Measurements from ENCODE around the gene SYT17.
A peak's percentile ranks its signal among the peaks of the same experiment; 100 is the strongest.

The SYT17 gene

GRCh38 chr16:19215705-19216104, 47.7 kb downstream of the SYT17 start:
- no peak for DNase-seq (ENCODE audit: low spot score)

DNA sequence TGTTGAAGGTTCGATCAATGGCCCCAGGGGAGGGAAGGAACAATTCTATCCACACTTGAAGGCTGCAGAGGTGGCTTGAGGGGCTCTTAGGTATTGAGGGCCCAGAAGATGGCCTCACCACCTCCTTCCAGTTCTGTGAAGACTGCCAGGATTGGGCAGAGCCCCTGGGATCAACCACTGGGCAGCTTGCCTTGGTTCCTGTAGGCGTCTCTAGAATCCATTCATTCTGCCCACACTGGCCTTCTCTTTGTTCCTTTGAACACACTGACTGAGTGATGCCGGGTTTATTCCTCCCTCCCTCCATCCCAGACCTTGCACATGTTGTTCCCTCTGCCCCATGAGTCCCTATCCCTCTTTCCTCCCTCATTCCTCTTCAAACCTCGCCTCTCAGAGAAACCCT, 50.5 kb downstream of the SYT17 start:
- no peak for FAIRE-seq
- no peak for DNase-seq (ENCODE audit: low spot score)

More at GRCh38 chr16:19215705-19216104, 47.7 kb downstream of the SYT17 start:
- no peak for FAIRE-seq

DNA sequence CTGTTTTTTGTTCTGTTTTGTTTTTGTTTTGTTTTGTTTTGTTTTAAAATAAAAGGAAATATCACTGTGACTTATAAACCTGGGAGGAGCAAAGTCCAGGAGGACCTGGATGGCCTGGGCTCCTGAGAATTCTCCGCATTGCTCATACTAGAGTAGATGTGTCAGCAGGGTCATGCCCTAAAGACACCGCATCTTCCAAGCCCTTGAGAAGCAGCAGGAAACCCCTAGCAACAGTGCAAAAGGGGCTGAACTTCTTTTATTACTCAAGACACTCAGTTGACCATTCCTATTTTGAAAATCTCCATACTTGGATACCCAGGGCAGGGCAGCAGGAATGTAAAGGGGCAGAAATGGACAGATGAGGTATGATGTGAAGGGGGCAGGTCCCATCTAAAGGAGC, 51.8 kb downstream of the SYT17 start:
- FAIRE-seq (no peak), DNase-seq (ENCODE audit: low spot score) (no peak)

GRCh38 chr16:19223235-19224170, 55.5 kb downstream of the SYT17 start:
- peak; percentile 23 for DNase-seq (ENCODE audit: low spot score)
- FAIRE-seq: no peak

DNA sequence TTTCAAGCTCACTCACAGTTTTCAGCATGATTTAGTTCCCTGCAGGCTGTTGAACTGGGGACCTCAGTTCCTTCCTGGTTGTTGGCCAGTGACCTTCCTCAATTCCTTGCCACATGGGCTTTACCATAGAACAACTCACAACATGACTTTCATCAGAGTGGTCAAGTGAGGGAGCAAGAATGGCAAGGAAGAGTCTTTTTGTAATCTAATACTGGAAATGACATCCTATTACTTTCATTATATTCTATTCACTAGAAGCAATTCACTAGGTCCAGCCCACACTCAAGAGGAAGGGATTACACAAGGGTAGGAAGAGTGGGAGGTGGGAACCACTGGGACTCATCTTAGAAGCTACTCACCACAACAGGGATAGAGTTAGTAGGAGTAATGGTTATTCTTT, 57.6 kb downstream of the SYT17 start:
- DNase-seq (ENCODE audit: low spot score): no peak

DNA sequence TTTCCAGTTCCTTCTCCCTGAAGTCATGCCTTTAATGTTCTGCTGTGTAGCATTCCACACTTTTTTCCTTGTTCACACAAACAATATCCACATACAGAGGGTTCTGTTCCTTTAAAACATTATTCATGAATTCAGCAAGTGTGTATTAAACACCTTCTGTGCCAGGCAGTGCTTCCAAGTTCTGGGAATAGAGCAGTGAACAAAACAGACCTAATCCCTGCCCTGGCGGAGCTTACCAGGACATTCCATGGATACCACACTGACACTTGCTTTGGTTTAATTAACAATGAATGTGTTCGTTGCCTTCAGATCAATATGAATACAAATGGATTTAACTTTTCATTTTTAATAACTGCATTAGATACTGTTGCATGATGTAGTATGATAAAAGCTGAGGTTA, 59.6 kb downstream of the SYT17 start:
- no peak for FAIRE-seq

More for the DNA sequence above, 57.6 kb downstream of the SYT17 start:
- FAIRE-seq: no peak

DNA sequence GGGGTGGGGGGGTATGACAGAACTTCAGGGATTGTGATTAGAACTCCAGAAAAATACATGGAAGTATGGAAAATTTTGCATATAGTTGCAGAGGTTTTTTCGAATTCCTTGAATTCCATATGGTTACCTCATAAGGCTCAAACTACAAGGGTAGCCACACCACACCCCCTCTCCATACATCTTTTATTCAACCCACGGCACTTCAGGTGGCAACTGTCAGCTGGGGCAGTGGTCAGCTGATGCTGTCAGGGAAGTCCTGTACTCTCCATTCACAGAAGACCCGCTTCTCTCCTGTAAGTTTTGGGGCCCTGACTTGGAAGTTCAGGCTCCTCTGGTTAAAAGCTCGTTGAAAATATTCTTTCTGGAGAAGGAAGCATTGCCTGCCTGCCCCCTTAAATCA, 60.0 kb downstream of the SYT17 start:
- DNase-seq (ENCODE audit: low spot score): no peak
- no peak for FAIRE-seq

More for the DNA sequence above, 59.6 kb downstream of the SYT17 start:
- DNase-seq (ENCODE audit: low spot score): no peak

DNA sequence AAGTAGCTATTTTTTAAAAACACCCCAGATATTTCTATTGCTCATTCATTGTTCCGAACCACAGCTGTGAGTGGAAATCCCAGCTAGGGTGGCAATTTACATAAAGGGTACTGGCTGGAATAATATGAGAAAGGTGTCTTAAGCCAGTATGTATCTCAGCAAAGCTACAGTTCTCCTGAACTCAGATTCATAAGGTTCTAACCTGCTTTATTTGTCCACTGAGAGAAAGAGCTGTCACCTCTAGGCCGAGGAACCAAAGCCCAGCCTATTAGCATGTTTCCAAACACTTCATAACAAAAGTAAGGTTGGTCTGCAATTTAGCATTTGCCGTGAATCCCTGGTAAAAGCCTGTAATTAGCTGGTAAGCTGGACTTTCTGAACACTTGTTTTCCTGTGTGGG, 60.5 kb downstream of the SYT17 start:
- FAIRE-seq: no peak

DNA sequence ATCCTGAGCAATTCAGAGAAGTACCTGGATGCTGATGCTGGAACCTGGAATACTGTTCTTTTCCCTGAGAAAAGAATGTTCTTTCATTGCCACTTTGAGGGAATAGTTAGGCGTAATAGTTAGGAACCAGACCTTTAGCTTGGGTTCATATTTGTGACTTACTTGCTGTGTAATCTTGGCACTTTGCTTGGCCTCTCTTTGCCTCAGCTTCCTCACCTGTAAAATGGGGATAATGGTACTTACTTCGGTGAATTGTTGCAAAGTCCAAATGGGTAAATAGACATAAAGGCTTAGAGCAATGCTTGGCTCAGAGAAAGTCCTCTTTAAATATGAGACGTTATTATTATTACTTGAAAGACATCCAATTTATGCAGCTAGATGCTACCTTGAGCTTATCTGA, 62.5 kb downstream of the SYT17 start:
- no peak for DNase-seq (ENCODE audit: low spot score)
- no peak for FAIRE-seq

More for the DNA sequence above, 60.5 kb downstream of the SYT17 start:
- DNase-seq (ENCODE audit: low spot score): no peak

GRCh38 chr16:19231881-19232280, 63.8 kb downstream of the SYT17 start:
- FAIRE-seq: no peak

GRCh38 chr16:19232988-19233387, 64.9 kb downstream of the SYT17 start:
- DNase-seq (ENCODE audit: low spot score): no peak
- no peak for FAIRE-seq

More at GRCh38 chr16:19231881-19232280, 63.8 kb downstream of the SYT17 start:
- DNase-seq (ENCODE audit: low spot score): no peak

GRCh38 chr16:19235478-19235877, 67.4 kb downstream of the SYT17 start:
- FAIRE-seq: no peak
- DNase-seq (ENCODE audit: low spot score): no peak

DNA sequence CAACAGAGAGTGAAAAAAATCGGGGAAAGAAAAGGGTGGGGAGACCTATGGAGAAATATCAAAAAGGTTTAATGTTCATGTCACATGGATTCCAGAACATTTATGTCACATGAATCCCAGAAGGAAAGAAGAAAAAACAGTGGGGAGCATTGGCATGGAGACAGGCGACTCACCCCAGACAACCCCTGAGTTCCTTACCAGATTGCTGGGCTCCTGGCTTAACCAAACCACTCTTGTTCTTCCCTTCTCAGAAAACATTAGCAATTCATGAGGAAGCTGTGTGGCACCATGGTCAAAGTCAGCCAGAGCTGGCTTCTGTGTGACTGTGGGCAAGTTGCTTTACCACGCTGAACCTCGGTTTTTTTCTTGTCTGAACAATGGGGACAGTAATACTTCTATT, 67.8 kb downstream of the SYT17 start:
- FAIRE-seq: no peak
- DNase-seq (ENCODE audit: low spot score): no peak

DNA sequence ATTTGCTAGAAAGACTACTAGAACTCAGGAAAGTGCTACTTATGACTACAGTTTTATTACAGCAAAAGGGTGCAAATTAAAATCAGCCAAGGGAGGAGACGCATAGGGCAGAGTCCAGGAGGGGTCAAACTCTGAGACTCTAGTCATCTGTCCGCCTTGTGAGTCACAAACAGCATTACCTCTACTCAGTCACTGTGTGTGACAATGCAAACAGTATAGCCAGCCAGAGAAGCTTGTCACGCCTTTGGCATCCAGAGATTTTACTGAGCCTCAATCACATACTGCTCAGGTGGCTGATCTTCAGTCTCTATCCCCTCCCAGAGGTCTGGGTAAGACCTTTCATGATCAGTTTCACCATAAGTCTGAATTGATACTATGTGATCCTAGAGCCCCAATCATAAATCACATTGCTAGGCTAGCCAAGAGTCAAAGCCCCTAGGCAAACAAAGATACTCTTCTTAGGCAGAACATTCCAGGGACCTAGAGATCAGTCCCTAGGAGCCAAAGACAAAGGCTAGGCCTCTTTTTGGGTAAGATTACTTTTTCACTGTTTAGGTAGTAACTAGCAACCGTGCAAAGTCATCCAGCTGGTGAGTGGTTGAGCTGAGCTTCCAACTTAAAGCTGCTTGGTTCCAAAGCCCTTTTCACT, 68.6 kb downstream of the SYT17 start:
- DNase-seq (ENCODE audit: low spot score) (no peak), FAIRE-seq (no peak)

DNA sequence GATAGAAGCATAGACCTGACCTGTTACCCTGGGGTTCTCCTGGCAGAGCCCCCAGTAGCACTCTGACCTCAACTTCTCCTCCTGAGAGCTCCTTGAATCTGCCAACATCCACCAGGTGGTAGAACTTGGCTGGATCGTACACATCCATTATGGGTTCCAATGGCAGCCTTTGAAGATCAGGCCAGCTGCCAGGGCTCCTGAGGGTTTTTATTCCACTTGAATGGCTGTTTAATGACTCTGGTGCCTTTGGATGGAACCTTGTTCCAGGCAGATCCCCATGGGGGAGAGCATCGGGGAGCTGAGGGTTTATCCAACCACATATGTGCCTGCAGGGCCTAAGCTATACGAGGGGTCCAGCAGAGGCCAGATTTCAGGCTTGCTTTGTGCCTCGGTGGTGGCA, 70.4 kb downstream of the SYT17 start:
- FAIRE-seq (no peak), DNase-seq (ENCODE audit: low spot score) (no peak)

- no peak for FAIRE-seq
- DNase-seq (ENCODE audit: low spot score): no peak
Measured at GRCh38 chr16:19239511-19240155, 71.6 kb downstream of the SYT17 start.

DNA sequence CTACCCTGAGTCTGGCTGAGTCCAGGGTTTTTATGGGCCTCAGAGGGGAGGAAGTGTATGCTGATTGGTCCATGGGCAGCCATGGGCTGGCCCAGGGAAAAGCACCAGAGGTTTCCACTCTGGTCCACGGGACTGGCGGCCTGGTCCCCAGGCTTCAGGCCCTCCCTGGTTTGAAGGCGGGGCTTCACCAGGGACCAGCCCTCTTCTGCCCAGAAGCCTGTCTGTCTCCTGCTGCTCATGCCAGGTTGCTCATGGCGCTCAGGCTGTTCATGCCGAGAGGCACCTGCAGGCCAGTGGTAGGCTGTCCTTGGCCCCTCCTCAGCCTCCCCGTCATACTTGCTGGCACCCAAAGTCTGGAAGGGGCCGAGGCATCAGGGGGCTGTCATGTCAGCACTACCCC, 72.5 kb downstream of the SYT17 start:
- no peak for DNase-seq (ENCODE audit: low spot score)
- no peak for FAIRE-seq

GRCh38 chr16:19241512-19241911, 73.5 kb downstream of the SYT17 start:
- FAIRE-seq (no peak), DNase-seq (ENCODE audit: low spot score) (no peak)

DNA sequence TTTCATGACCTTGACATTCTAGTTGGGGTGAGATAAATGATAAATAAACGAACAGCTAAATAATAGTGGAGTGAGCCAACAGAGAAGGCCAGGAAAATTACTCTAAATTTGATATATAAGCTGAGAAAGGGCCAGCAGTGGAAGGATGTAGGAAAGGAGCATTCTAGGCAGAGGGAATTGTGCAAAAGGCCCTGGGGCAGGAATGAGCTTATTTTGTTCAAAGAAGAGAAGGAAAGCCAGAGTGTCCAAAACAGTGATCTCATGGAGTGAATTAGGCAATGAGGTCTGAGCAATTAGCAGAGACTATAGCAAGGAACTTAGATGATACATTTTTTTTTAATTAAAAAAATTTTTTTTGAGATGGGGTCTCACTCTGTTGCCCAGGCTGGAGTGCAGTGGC, 74.1 kb downstream of the SYT17 start:
- DNase-seq (ENCODE audit: low spot score) (no peak), FAIRE-seq (no peak)

DNA sequence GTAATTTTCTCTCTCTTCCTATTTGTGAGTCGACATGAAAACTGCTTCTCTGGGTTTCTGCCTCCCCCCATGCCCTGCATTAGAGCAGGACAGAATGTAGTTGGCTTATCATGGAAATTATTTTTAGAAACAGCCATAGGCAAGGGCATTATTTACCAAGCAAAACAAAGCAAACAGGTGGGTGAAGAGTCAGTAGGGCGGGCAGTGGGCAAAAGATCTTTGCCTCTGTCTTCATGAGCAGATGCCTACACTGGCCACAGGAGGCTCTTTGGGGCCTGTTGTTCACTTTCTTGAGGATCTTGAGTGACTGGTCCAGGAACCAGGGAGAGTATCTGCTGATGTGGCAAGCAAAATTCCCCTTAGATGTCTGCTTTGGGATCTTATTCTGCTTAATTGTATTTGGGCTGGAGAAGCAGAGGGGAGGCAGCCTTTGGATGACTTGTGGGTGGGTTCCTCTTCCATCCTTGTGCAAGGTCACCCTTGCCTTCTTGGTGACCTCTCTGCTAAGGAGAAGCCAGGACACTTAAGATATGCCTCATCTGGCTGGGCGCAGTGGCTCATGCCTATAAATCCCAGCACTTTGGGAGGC, 75.0 kb downstream of the SYT17 start:
- no peak for DNase-seq (ENCODE audit: low spot score)
- FAIRE-seq: no peak

GRCh38 chr16:19245326-19245925, 77.4 kb downstream of the SYT17 start:
- FAIRE-seq: no peak
- DNase-seq (ENCODE audit: low spot score): no peak

Data from urothelium cell line (cell line).